Measurements from ENCODE around the gene RAB19.

RAB19 gene

DNA sequence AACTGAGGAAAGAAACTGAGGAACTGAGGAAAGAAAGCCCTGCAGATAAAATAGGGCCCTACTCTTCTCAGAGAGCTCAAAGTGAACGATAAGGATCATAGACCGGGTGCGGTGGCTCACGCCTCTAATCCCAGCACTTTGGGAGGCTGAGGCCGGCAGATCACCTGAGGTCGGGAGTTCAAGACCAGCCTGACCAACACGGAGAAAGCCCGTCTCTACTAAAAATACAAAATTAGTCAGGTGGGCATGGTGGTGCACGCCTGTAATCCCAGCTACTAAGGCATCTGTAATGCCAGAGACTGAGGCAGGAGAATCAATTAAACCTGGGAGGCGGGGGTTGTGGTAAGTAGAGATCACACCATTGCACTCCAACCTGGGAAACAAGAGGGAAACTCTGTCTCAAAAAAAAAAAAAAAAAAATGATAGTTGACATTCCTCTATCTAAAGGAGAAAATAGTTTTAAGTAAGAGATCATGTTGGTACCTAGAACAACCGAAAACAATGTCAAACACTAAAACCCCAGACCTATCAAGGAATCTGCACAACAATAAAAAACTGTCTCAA lies 72.9 kb downstream of the RAB19 start:
- Histone ChIP-seq H4K20me1 (ENCODE audit: insufficient read depth, low read length) (peaks cover 47% of the 10 kb centered on the region), H3K36me3 (ENCODE audit: insufficient read depth, low read length) (peaks cover 3% of the 10 kb centered on the region), H3K4me2 (ENCODE audit: insufficient read depth, low read length) (peak overlapping the region; percentile 87), H3K79me2 (ENCODE audit: insufficient read depth, low read length) (peaks cover 71% of the 10 kb centered on the region), H3K9ac (ENCODE audit: low read depth, low read length) (peak overlapping the region; percentile 79; the same call in 1 of the 2 replicates), H3K4me1 (ENCODE audit: insufficient read depth, low read length) (peaks cover 34% of the 10 kb centered on the region), H3K9me3 (ENCODE audit: insufficient read depth, low read length, severe bottlenecking) (no peaks in the 10 kb centered on the region), H2AFZ (ENCODE audit: low read depth, low read length) (no peak overlapping the region), H3K27me3 (ENCODE audit: insufficient read depth, low read length, poor library complexity) (no peaks in the 10 kb centered on the region), H3K4me3 (ENCODE audit: low read depth in 1 of 2, low read length in 2 of 2) (peak overlapping the region in 1 of 2 experiments; percentile 85; a peak in 1 of 4 replicates), H3K27ac (ENCODE audit: low read length) (no peak overlapping the region)
- no peak for ATAC-seq (ENCODE audit: insufficient read depth, low read depth)
- no peak for DNase-seq
- TF ChIP-seq EZH2 (IDR thresholded peaks at IDR 0.05; ENCODE audit: borderline replicate concordance, low read depth, low read length, severe bottlenecking): no peak
- TF ChIP-seq, protein P1, sequence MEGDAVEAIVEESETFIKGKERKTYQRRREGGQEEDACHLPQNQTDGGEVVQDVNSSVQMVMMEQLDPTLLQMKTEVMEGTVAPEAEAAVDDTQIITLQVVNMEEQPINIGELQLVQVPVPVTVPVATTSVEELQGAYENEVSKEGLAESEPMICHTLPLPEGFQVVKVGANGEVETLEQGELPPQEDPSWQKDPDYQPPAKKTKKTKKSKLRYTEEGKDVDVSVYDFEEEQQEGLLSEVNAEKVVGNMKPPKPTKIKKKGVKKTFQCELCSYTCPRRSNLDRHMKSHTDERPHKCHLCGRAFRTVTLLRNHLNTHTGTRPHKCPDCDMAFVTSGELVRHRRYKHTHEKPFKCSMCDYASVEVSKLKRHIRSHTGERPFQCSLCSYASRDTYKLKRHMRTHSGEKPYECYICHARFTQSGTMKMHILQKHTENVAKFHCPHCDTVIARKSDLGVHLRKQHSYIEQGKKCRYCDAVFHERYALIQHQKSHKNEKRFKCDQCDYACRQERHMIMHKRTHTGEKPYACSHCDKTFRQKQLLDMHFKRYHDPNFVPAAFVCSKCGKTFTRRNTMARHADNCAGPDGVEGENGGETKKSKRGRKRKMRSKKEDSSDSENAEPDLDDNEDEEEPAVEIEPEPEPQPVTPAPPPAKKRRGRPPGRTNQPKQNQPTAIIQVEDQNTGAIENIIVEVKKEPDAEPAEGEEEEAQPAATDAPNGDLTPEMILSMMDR (IDR thresholded peaks at IDR 0.05; ENCODE audit: borderline replicate concordance, extremely low read depth, low read length, poor library complexity, severe bottlenecking): no peak
